Bronchial epithelial cell (primary cell): ENCODE results near the gene CTDSPL. TPM values are rescaled to one million over a fixed set of nuclear protein-coding genes. Genes with fewer than 3 reads are reported as not detected.

Experiments used
- DNase-seq: peaks from one replicate; pipeline ENCODE4 v3.0.0-alpha.2; 2010; ENCODE audit warnings: low read depth
- FAIRE-seq: peaks from 2 replicates; lab custom pipeline; 2011; peaks lifted over from hg19 to GRCh38; lab: Jason Lieb, UNC
- H3K27me3 ChIP-seq: 2 replicates; pipeline ENCODE4 v1.5.1; 2011; ENCODE audit warnings: low read length; ENCODE audit not compliant: control insufficient read depth, insufficient read depth
- H3K36me3 ChIP-seq: 2 replicates; pipeline ENCODE4 v1.5.1; 2011; ENCODE audit warnings: low read length; ENCODE audit not compliant: control insufficient read depth, insufficient read depth
- H3K4me3 ChIP-seq: 2 replicates; pipeline ENCODE4 v1.5.1; 2011; ENCODE audit warnings: mild to moderate bottlenecking, low read depth, low read length, control low read depth
- total RNA-seq: library from RNA; depleted of rRNA; stranded (reverse); fragments of >200 nt; gene quantifications from 2 replicates; pipeline ENCODE4 v1.2.1, GENCODE V29; 2014
- TF ChIP-seq, protein P1 (sequence below): IDR thresholded peaks from 2 replicates; pipeline ENCODE4 v1.5.1; 2011; ENCODE audit warnings: mild to moderate bottlenecking, moderate library complexity, low read length, control low read depth, inconsistent platforms; ENCODE audit not compliant: insufficient read depth, severe bottlenecking

CTDSPL gene
- total RNA-seq, 1 donor from 2014 or later = 80.6 TPM

DNA sequence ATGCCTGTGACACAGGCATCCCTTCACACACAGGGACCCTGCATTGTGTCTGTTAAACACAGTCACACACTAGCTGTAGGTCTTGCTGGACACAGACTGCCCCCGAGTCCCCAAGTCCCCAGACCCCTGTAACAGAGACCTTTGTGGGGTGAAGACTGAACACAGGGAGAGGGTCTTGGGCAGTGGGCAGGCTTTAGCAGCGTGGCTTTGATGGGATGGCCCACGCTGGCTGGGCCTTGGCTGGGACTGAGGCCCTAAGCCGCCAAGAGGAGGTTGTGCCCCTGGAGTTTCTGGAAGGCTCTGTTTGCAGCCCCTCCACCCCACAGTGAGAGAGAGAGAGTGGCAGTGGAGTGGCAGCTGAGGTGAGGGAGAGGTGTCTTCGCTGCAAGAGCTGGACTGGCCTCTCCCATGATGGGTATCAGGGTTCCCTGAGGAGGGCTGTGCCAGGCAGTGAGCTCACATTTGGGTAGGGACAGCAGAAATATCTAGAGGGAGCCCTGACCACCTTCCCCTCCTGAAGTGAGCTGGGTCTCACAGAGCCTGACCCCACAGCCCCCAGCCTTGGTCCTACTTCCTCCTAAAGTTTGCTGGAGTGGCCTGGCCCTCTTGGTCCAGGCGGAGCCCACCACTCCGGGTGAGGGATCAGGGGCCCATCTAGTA lies 128.3 kb downstream of the CTDSPL start:
- DNase-seq = no peak
- H3K4me3 ChIP-seq = no peak overlapping the region
- peaks cover 2% of the 10 kb centered on the region for H3K36me3 ChIP-seq
- TF ChIP-seq, protein P1, sequence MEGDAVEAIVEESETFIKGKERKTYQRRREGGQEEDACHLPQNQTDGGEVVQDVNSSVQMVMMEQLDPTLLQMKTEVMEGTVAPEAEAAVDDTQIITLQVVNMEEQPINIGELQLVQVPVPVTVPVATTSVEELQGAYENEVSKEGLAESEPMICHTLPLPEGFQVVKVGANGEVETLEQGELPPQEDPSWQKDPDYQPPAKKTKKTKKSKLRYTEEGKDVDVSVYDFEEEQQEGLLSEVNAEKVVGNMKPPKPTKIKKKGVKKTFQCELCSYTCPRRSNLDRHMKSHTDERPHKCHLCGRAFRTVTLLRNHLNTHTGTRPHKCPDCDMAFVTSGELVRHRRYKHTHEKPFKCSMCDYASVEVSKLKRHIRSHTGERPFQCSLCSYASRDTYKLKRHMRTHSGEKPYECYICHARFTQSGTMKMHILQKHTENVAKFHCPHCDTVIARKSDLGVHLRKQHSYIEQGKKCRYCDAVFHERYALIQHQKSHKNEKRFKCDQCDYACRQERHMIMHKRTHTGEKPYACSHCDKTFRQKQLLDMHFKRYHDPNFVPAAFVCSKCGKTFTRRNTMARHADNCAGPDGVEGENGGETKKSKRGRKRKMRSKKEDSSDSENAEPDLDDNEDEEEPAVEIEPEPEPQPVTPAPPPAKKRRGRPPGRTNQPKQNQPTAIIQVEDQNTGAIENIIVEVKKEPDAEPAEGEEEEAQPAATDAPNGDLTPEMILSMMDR = no peak
- no peak for FAIRE-seq
- H3K27me3 ChIP-seq = no peaks in the 10 kb centered on the region

DNA sequence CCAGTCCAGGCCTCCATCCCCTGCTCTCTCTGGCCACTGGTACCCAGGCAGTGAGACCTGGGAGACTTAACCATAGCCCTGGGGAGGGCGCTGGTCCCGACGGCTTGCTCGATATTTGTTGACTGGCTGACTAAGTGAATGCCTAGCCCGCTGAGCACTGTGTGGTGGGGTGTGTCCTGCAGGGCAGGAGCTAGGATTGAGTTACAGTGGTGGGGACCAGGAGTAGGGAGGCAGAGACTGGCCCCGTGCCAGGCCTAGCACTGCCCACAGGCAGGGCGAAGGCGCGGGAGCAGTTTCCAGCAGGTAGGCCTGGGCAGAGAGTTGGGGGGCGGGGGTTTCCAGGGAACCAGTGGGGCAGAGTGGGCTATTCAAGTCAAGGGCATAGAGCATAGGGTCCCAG lies 128.8 kb downstream of the CTDSPL start, which contains the start of gene VILL:
Gene VILL (plus strand): TSS at position 260 of the 400 bp plus-strand sequence. CDS start 2,887 bp downstream, outside the sequence.
- DNase-seq (peak; percentile 89), FAIRE-seq (peak; percentile 72)
- H3K4me3 ChIP-seq = peak within 1 kb of the TSS; percentile 45
- TF ChIP-seq, protein P1 = peak; percentile 62
- H3K36me3 ChIP-seq = peaks cover 2% of the 10 kb centered on the region
- no peaks in the 10 kb centered on the region for H3K27me3 ChIP-seq

DNA sequence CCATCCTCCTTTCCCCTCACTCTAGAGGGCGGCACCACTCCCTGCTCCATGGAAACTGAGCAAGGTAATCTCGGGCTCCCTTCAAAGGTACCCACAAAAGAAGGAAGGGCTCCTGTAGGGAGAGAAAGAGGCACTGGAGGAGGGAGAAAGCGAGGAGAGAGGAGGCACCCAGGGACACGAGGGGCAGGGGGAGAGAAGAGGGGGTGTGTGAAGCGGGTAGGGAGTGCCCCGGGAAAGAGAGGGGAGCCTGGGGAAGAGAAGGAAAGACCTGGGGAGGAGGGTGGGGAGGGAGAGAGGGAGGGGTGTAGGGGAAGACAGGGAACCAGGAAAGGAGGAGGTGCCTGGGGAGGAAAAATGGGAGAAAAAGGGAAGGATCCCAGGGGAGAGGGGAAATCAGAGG lies 129.4 kb downstream of the CTDSPL start:
- no peak for FAIRE-seq
- peak overlapping the region; percentile 45 for H3K4me3 ChIP-seq

DNA sequence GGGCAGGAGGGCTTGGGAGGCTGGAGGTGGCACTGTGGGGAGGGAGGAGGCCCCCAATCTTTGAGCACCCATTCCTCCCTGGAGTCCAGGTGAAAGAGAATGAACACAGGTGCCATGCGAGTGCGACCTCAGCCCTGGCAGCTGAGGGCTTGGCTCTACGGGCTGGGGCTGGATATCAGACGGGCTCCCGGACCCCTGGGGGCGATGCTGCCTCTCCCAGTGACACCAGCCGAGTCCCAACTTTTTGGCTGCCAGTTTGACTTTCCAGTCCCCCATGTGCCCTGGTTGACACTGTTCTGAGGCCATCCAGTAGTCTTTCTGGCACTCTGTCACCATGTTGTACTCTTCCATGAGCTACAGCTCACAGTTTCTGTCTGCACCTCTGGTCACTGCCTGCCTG lies 130.1 kb downstream of the CTDSPL start:
- DNase-seq (no peak), FAIRE-seq (no peak)
- TF ChIP-seq, protein P1 = no peak
- H3K36me3 ChIP-seq = peaks cover 10% of the 10 kb centered on the region
- H3K27me3 ChIP-seq = no peaks in the 10 kb centered on the region
- peak overlapping the region; percentile 45 for H3K4me3 ChIP-seq

More for the DNA sequence above, 129.4 kb downstream of the CTDSPL start:
- Histone ChIP-seq H3K36me3 (peaks cover 7% of the 10 kb centered on the region), H3K27me3 (no peaks in the 10 kb centered on the region)
- TF ChIP-seq, protein P1 = no peak
- DNase-seq = no peak

DNA sequence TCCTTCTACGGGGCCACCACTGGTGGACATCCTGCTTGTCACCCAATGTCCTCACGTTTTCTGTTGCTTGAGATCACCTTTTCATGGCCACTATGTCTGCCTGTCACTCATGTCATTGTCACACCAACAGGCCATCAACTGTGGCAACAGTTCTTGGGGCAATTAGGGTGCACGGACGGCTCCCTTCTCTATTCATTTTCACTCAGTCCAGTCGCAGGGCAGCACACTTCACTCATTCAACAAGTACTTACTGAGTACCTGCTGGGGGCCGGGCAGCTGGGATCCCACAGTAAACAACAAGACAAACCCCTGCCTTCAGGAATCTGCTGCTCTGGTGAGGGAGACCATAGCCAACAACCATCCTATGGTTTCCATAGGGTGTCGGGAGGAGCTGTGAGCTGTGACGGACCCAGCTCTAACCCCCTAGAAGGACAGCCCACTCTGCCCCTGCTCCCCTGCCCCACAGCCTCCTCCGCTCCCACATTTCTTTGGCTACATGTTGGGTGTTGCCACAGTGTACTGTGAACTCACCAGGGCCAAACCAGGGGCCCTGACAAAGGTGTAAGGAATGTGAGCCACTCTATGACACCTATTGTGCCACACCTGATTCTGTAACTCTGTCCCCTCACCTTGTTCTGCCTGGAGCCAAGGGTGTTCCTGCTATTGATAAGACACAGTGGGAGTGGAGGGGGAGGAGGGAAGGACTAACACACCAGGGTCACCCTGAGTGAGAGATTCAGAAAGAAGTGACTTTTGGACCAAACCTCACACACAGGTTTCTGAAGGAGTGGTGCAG lies 130.8 kb downstream of the CTDSPL start:
- peak overlapping the region; percentile 45 for H3K4me3 ChIP-seq
- peak; percentile 97 for FAIRE-seq
- DNase-seq = peak; percentile 68
- no peaks in the 10 kb centered on the region for H3K27me3 ChIP-seq
- peaks cover 10% of the 10 kb centered on the region for H3K36me3 ChIP-seq
- TF ChIP-seq, protein P1 = no peak
